ENCODE results near the gene SMIM24. TPM values are rescaled to one million over a fixed set of nuclear protein-coding genes. Genes with fewer than 3 reads are reported as not detected.

The SMIM24 gene
- total and polyA plus RNA-seq, 10 of the 15 experiments (the other 5 are each of a cell fraction or from before 2014, with no cell fraction given), result 0.14 to 0.44 (median 0.23) TPM; not detected in 4

GRCh38 chr19:3463714-3464586 lies 16.4 kb downstream of the SMIM24 start:
- intact Hi-C loops (cut with micrococcal nuclease; ENCODE audit: unreplicated experiment), result no loop called here
- WGBS (ENCODE audit: insufficient coverage, insufficient replicate concordance, low lambda C conversion rate, missing lambda C conversion rate), result 94% methylated on average over 30 of the region's 57 CpGs
- H3K9ac ChIP-seq (ENCODE audit: control insufficient read depth, insufficient read depth, low read length), result no peak overlapping the region
- no peaks in the 10 kb centered on the region for H3K9me3 ChIP-seq (replicated peaks; ENCODE audit: control insufficient read depth, insufficient read depth, low read length)
- no peaks in the 10 kb centered on the region for H3K27me3 ChIP-seq (replicated peaks in 1 of 2; ENCODE audit: control insufficient read depth in 2 of 2, insufficient read depth in 2 of 2, low read length in 1 of 2)
- no peak for FAIRE-seq
- H2AFZ ChIP-seq (ENCODE audit: control insufficient read depth, low read depth, low read length), result no peak overlapping the region
- H3K4me3 ChIP-seq, result no peak overlapping the region
- no peaks in the 10 kb centered on the region; a peak in 2 of 4 replicates for H3K36me3 ChIP-seq (ENCODE audit: control insufficient read depth in 2 of 2, insufficient read depth in 2 of 2, low read length in 1 of 2)
- BruUV-seq (replicated peaks), result no TSS peak
- POLR2A ChIA-PET, result no interaction called here
- no peaks in the 10 kb centered on the region for H3K4me1 ChIP-seq (ENCODE audit: control insufficient read depth, insufficient read depth, low read length)
- no peak for DNase-seq (ENCODE audit: low read depth, low spot score)
- CTCF ChIA-PET, result no interaction called here
- ATAC-seq, result no peak
- RAD21 ChIA-PET (ENCODE audit: unreplicated experiment), result no interaction called here
- no peak overlapping the region for H3K4me2 ChIP-seq (ENCODE audit: control insufficient read depth, insufficient read depth)
- H3K27ac ChIP-seq (ENCODE audit: control insufficient read depth, insufficient read depth), result no peak overlapping the region
- no peaks in the 10 kb centered on the region for H4K20me1 ChIP-seq (ENCODE audit: control insufficient read depth, insufficient read depth)
- SMC1A ChIA-PET (ENCODE audit: uncharacterized antibody, unreplicated experiment), result no interaction called here
- in situ Hi-C loops (cut with MboI), result no loop called here
- H3K79me2 ChIP-seq (ENCODE audit: control insufficient read depth, insufficient read depth, low read length), result no peaks in the 10 kb centered on the region
- TF ChIP-seq NR2F1 (conservative IDR thresholded peaks at IDR 0.05) (no peak), BCLAF1 (IDR thresholded peaks at IDR 0.05) (no peak), ZBTB40 (IDR thresholded peaks at IDR 0.05; ENCODE audit: borderline replicate concordance) (no peak), ZBTB11 (CRISPR knock-in tag; IDR thresholded peaks at IDR 0.05) (no peak), JUND (IDR thresholded peaks at IDR 0.05; ENCODE audit: low read depth, low read length) (no peak), SREBF1 (IDR thresholded peaks at IDR 0.05; ENCODE audit: low read length) (no peak), CEBPZ (IDR thresholded peaks at IDR 0.05; ENCODE audit: low read depth, low read length) (no peak), ZNF384 (IDR thresholded peaks at IDR 0.05; ENCODE audit: borderline replicate concordance, low read depth, low read length) (no peak)
